ENCODE measurements around the gene CTSO. TPM values are rescaled to one million over a fixed set of nuclear protein-coding genes. Genes with fewer than 3 reads are reported as not detected.

The CTSO gene
- total RNA-seq, 1 experiment from 2014 or later = 2.9 TPM

DNA sequence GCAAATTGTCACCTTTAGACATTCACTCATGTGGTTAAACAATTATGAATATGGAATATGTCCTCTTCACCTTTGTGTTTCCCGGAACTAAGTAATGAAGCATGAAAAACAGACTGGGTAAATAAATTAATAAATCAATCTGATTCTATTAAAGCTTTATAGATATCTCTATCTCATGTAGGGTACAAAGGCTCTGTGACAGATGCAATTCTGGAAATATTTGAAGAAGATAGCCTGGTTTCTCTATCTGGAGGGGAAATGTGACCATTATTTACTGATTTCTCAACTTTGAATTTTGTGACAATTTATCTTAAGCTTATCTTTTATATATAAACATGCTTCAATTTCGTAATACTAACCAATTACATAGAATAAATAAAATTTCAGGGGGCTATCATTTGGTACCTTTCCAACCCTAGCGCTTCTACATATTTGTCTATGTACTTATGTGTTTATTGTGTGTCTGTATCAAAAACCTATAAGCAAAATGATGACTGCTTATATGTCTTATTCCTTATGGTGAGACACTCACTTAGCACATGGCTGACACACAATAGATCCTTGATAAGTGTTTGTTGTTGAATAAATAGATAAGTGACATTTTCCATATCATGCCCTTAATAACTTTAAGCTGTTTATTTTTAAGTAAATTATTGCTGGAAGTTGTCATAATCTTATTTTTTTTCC, 9.9 kb downstream of the CTSO start:
- TF ChIP-seq, protein P1, sequence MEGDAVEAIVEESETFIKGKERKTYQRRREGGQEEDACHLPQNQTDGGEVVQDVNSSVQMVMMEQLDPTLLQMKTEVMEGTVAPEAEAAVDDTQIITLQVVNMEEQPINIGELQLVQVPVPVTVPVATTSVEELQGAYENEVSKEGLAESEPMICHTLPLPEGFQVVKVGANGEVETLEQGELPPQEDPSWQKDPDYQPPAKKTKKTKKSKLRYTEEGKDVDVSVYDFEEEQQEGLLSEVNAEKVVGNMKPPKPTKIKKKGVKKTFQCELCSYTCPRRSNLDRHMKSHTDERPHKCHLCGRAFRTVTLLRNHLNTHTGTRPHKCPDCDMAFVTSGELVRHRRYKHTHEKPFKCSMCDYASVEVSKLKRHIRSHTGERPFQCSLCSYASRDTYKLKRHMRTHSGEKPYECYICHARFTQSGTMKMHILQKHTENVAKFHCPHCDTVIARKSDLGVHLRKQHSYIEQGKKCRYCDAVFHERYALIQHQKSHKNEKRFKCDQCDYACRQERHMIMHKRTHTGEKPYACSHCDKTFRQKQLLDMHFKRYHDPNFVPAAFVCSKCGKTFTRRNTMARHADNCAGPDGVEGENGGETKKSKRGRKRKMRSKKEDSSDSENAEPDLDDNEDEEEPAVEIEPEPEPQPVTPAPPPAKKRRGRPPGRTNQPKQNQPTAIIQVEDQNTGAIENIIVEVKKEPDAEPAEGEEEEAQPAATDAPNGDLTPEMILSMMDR (IDR thresholded peaks at IDR 0.05; ENCODE audit: insufficient read depth in 1 of 2, low read depth in 1 of 2, low read length in 1 of 2, severe bottlenecking in 1 of 2, unreplicated experiment in 1 of 2) = no peak
- Histone ChIP-seq H3K9me3 (no peaks in the 10 kb centered on the region; the same call in 1 of the 2 replicates), H3K4me1 (peaks cover 23% of the 10 kb centered on the region), H3K27me3 (replicated peaks; ENCODE audit: control insufficient read depth, insufficient read depth, low read length) (no peaks in the 10 kb centered on the region), H3K4me3 (ENCODE audit: low read depth, low read length) (no peak overlapping the region), H3K36me3 (ENCODE audit: control insufficient read depth, insufficient read depth, low read length) (no peaks in the 10 kb centered on the region)
- Mint-ChIP-seq H3K4me3 (ENCODE audit: unreplicated experiment) (no peak overlapping the region), H3K27me3 (ENCODE audit: insufficient read depth, unreplicated experiment) (no peaks in the 10 kb centered on the region), H3K4me1 (ENCODE audit: low read depth, unreplicated experiment) (peaks cover 13% of the 10 kb centered on the region), H3K27ac (ENCODE audit: unreplicated experiment) (no peak overlapping the region), H3K9me3 (ENCODE audit: unreplicated experiment) (no peaks in the 10 kb centered on the region), H3K36me3 (ENCODE audit: insufficient read depth, unreplicated experiment) (peaks cover 4% of the 10 kb centered on the region)
- no TSS peak for BruUV-seq (replicated peaks)
- intact Hi-C loops (cut with micrococcal nuclease; ENCODE audit: unreplicated experiment) = loop anchor here (1.0 to 5.0 kb wide), 2 partner anchors 41 to 104 kb away; partner anchors contain the start of gene TDO2
- DNase-seq = no peak
- POLR2A ChIA-PET = no interaction called here
- CTCF ChIA-PET = interaction anchor here (0.9 kb wide), 1 partner anchor 10 kb away, joined by 3 read pairs; the partner anchor contains the start of gene CTSO

GRCh38 chr4:155941820-155942219, 11.8 kb downstream of the CTSO start:
- no TSS peak for BruUV-seq (replicated peaks)
- Histone ChIP-seq H3K27me3 (replicated peaks; ENCODE audit: control insufficient read depth, insufficient read depth, low read length) (no peaks in the 10 kb centered on the region), H3K4me1 (peaks cover 13% of the 10 kb centered on the region; the same call in 1 of the 2 replicates), H3K36me3 (ENCODE audit: control insufficient read depth, insufficient read depth, low read length) (no peaks in the 10 kb centered on the region), H3K4me3 (ENCODE audit: low read depth, low read length) (no peak overlapping the region), H3K9me3 (no peaks in the 10 kb centered on the region; the same call in 1 of the 2 replicates)
- Mint-ChIP-seq H3K27me3 (ENCODE audit: insufficient read depth, unreplicated experiment) (no peaks in the 10 kb centered on the region), H3K4me3 (ENCODE audit: unreplicated experiment) (no peak overlapping the region), H3K9me3 (ENCODE audit: unreplicated experiment) (no peaks in the 10 kb centered on the region), H3K27ac (ENCODE audit: unreplicated experiment) (no peak overlapping the region), H3K4me1 (ENCODE audit: low read depth, unreplicated experiment) (no peaks in the 10 kb centered on the region), H3K36me3 (ENCODE audit: insufficient read depth, unreplicated experiment) (peaks cover 4% of the 10 kb centered on the region)
- TF ChIP-seq, protein P1 (IDR thresholded peaks at IDR 0.05; ENCODE audit: insufficient read depth in 1 of 2, low read depth in 1 of 2, low read length in 1 of 2, severe bottlenecking in 1 of 2, unreplicated experiment in 1 of 2) = no peak
- intact Hi-C loops (cut with micrococcal nuclease; ENCODE audit: unreplicated experiment) = loop anchor here (5.0 kb wide), 1 partner anchor 40 kb away; the partner anchor contains the start of gene TDO2
- POLR2A ChIA-PET = no interaction called here
- CTCF ChIA-PET = no interaction called here
- DNase-seq = no peak

DNA sequence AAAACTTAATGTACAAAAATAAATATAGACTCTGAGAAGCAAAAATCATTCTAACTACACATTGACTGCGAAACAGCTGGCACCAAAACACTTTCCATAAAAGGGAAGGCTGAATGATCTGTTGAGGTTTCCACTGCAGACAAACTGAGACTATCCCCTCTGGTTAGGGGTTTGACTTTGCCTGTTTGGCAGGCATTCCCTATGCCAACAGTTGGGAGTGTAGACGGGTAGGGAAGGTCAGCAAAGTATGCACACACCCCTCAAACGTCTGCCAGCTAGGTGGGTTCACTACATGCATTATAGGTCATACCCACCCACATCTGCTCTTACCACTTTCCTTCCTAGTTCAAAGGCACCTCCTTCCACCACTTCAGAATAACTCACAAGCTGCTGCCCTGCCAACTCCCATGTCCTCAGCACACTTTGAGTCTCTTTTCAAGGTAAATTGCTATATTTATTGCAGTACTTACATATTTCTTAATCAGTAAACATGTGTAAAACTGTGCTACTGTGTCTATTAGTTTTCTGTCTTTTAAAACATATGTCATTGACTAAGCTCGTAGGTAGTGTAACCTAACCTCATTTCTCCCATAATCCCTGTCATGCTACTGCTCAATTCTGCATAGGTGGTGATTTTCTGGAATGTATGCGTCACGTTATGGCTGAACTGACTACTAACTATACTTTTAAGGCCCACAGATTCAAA, 12.4 kb downstream of the CTSO start:
- H3K36me3 ChIP-seq (ENCODE audit: control insufficient read depth, insufficient read depth, low read length) = no peaks in the 10 kb centered on the region
- ChIA-PET POLR2A (no interaction called here), CTCF (no interaction called here)
- no peaks in the 10 kb centered on the region for H3K27me3 ChIP-seq (replicated peaks; ENCODE audit: control insufficient read depth, insufficient read depth, low read length)
- Mint-ChIP-seq H3K9me3 (ENCODE audit: unreplicated experiment) (no peaks in the 10 kb centered on the region), H3K4me1 (ENCODE audit: low read depth, unreplicated experiment) (no peaks in the 10 kb centered on the region), H3K27ac (ENCODE audit: unreplicated experiment) (no peak overlapping the region), H3K36me3 (ENCODE audit: insufficient read depth, unreplicated experiment) (peaks cover 4% of the 10 kb centered on the region), H3K4me3 (ENCODE audit: unreplicated experiment) (no peak overlapping the region), H3K27me3 (ENCODE audit: insufficient read depth, unreplicated experiment) (no peaks in the 10 kb centered on the region)
- intact Hi-C loops (cut with micrococcal nuclease; ENCODE audit: unreplicated experiment) = loop anchor here (5.0 kb wide), 1 partner anchor 39 kb away; the partner anchor contains the start of gene TDO2
- TF ChIP-seq, protein P1 (IDR thresholded peaks at IDR 0.05; ENCODE audit: insufficient read depth in 1 of 2, low read depth in 1 of 2, low read length in 1 of 2, severe bottlenecking in 1 of 2, unreplicated experiment in 1 of 2) = no peak
- H3K4me1 ChIP-seq = peaks cover 13% of the 10 kb centered on the region; the same call in 1 of the 2 replicates
- DNase-seq = no peak
- H3K9me3 ChIP-seq = no peaks in the 10 kb centered on the region; the same call in 1 of the 2 replicates
- no TSS peak for BruUV-seq (replicated peaks)
- H3K4me3 ChIP-seq (ENCODE audit: low read depth, low read length) = no peak overlapping the region

All from Caco-2 (cell line).